ENCODE results near the gene ABCA3. TPM values are rescaled to one million over a fixed set of nuclear protein-coding genes. Genes with fewer than 3 reads are reported as not detected.
A peak's percentile ranks its signal among the peaks of the same experiment; 100 is the strongest.

The ABCA3 gene
- total and polyA plus RNA-seq, 12 donors = 3.3 to 30.8 (median 21.6) TPM

GRCh38 chr16:2335286-2335895 is 5.1 kb downstream of the ABCA3 start:
- Histone ChIP-seq H3K9me3 (replicated peaks in 1 of 3) (no peaks in the 10 kb centered on the region), H3K27me3 (no peaks in the 10 kb centered on the region), H3K27ac (no peak overlapping the region), H3K36me3 (replicated peaks in 1 of 2) (no peaks in the 10 kb centered on the region), H3K4me3 (no peak overlapping the region), H3K4me1 (replicated peaks in 1 of 2) (peaks cover 5 to 6% of the 10 kb centered on the region in 2 donors)
- intact Hi-C loops (cut with DNase I) = loop anchor here in 1 of 2 donors (10.0 kb wide), 1 partner anchor 159 kb away; no protein-coding TSS in a partner anchor
- peak in 2 of 7 donors; percentile 8 to 37 for DNase-seq
- WGBS, 4 donors = 81 to 92% (median 88%) methylated on average over 8 of the region's 8 CpGs
- TF ChIP-seq CTCF (IDR thresholded peaks at IDR 0.05) (no peak), POLR2A (IDR thresholded peaks at IDR 0.05) (no peak)

- Histone ChIP-seq H3K4me1 (replicated peaks in 1 of 2) (no peaks in the 10 kb centered on the region), H3K36me3 (replicated peaks in 1 of 2) (no peaks in the 10 kb centered on the region), H3K4me3 (no peak overlapping the region), H3K27me3 (no peaks in the 10 kb centered on the region), H3K27ac (peak overlapping the region in 1 of 5 donors; percentile 53), H3K9me3 (replicated peaks in 1 of 3) (no peaks in the 10 kb centered on the region)
- DNase-seq = peak; percentile 37 to 75 (median 73)
- intact Hi-C loops (cut with DNase I) = loop anchor here in 1 of 2 donors (10.0 kb wide), 1 partner anchor 161 kb away; no protein-coding TSS in a partner anchor
- TF ChIP-seq CTCF (IDR thresholded peaks at IDR 0.05) = no peak
- peak in 1 of 2 donors; percentile 24 for TF ChIP-seq POLR2A (IDR thresholded peaks at IDR 0.05)
- WGBS, 4 donors = 51 to 59% (median 53%) methylated on average over 17 of the region's 17 CpGs
Observed at GRCh38 chr16:2333772-2334379, 6.7 kb downstream of the ABCA3 start.

- no peak overlapping the region for H3K27ac ChIP-seq
- H3K4me1 ChIP-seq (replicated peaks in 1 of 2) = no peaks in the 10 kb centered on the region
- H3K36me3 ChIP-seq (replicated peaks in 1 of 2) = no peaks in the 10 kb centered on the region
- H3K27me3 ChIP-seq = no peaks in the 10 kb centered on the region
- no peaks in the 10 kb centered on the region for H3K9me3 ChIP-seq (replicated peaks in 1 of 3)
- WGBS, 4 donors = 91 to 97% (median 96%) methylated on average over 6 to 9 of the region's 9 CpGs
- intact Hi-C loops (cut with DNase I) = loop anchor here in 1 of 2 donors (10.0 kb wide), 1 partner anchor 162 kb away; no protein-coding TSS in a partner anchor
- H3K4me3 ChIP-seq = no peak overlapping the region
- peak in 2 of 7 donors; percentile 10 to 18 for DNase-seq
- TF ChIP-seq CTCF (IDR thresholded peaks at IDR 0.05) (no peak), POLR2A (IDR thresholded peaks at IDR 0.05) (no peak)
Observed at GRCh38 chr16:2333231-2333630, 7.3 kb downstream of the ABCA3 start.

- no peaks in the 10 kb centered on the region for H3K36me3 ChIP-seq (replicated peaks in 1 of 2)
- intact Hi-C loops (cut with DNase I) = loop anchor here in 1 of 2 donors (10.0 kb wide), 1 partner anchor 163 kb away; no protein-coding TSS in a partner anchor
- H3K27ac ChIP-seq = no peak overlapping the region
- H3K27me3 ChIP-seq = no peaks in the 10 kb centered on the region
- no peak for DNase-seq
- H3K4me1 ChIP-seq (replicated peaks in 1 of 2) = no peaks in the 10 kb centered on the region
- no peak for TF ChIP-seq POLR2A (IDR thresholded peaks at IDR 0.05)
- TF ChIP-seq CTCF (IDR thresholded peaks at IDR 0.05) = no peak
- H3K4me3 ChIP-seq = no peak overlapping the region
- 88 to 89% (median 88%) methylated on average over 5 of the region's 5 CpGs for WGBS, 4 donors
- no peaks in the 10 kb centered on the region for H3K9me3 ChIP-seq (replicated peaks in 1 of 3)
Observed at GRCh38 chr16:2331931-2332267, 8.6 kb downstream of the ABCA3 start.

Measured in adrenal gland (tissue), 12 donors.